ENCODE measurements around the gene ECI1. TPM values are rescaled to one million over a fixed set of nuclear protein-coding genes. Genes with fewer than 3 reads are reported as not detected.
"Not testable (repeated sequence)": the region's sequence is repeated elsewhere in the genome, so short reads cannot be mapped to it uniquely, and the experiment has no call there.

The ECI1 gene
- total RNA-seq, 2 donors from 2014 or later: 30.2 to 31.9 TPM

- intact Hi-C loops (cut with DNase I); DNase-seq (ENCODE audit: low spot score): not testable (repeated sequence)
These were observed 15.5 kb upstream of the ECI1 start for GRCh38 chr16:2266887-2267286.

DNA sequence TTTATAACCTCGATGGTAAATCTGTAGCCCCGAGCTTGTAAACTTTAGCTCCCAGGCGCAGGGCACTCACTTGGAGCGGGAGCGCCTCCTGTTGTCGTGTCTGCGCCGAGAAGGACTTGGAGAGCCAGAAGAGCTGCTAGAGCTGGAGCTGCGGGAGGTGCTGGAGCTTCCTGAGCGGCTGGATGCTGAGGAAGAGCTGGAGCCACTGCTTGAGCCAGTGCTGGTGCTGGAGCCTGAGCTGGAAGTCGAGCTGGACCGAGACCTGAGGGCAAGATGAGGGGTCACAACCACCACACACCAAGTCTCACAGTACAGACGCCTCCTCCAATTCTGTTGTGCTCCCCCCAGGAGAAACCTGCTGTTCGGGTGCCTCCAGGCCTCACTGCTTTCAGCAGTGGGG is 11.6 kb upstream of the ECI1 start:
- intact Hi-C loops (cut with DNase I); DNase-seq (ENCODE audit: low spot score): not testable (repeated sequence)

DNA sequence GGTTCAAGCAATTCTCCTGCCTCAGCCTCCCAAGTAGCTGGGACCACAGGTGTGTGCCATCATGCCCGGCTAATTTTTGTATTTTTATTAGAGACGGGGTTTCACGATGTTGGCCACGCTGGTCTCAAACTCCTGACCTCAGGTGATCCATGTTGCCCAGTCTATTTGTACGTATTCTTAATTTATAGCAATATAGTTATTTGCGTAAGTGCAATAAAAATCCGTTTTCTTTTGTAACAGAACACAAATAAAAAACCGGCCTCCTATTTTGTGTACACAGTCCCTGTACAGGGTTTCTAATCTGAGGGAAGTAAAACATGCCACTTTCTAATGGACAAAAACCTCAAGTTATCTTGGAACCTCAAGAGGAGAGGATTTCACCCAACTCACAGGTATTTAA is 8.9 kb upstream of the ECI1 start:
- intact Hi-C loops (cut with DNase I): no loop called here
- DNase-seq (ENCODE audit: low spot score): no peak

DNA sequence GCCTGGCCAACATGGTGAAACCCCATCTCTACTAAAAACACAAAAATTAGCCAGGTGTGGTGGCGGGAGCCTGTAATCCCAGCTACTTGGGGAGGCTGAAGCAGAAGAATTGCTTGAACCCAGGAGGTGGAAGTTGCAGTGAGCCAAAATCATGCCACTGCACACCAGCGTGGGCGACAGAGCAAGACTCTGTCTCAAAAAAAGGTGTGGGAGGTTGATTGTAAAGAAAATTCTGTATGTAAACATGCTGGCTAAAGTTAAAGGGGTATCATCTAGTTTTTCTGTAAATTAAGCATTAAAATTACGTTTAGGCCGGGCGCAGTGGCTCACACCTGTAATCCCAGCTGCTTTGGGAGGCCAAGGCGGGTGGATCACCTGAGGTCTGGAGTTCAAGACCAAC is 7.1 kb upstream of the ECI1 start:
- DNase-seq (ENCODE audit: low spot score); intact Hi-C loops (cut with DNase I): not testable (repeated sequence)

DNA sequence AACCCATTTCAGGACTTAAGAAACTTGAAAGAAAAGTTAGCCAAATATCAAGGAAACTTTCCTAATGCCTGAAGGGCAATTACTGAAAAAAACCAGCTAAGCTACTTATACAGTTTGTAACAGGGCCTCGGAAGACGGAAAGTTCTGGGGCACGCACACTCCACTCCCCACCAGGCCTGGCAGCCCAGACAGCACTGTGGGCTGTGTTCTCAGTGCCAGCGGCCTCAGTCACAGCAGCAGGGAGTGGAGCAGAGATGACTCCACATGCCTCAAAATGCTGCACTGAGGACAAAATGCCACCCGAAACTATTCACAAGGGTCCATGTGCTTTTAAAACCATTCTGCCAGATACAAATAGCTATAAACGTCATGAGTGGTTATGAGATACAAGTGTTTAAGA is 6.3 kb upstream of the ECI1 start:
- DNase-seq (ENCODE audit: low spot score): no peak
- intact Hi-C loops (cut with DNase I): no loop called here

DNA sequence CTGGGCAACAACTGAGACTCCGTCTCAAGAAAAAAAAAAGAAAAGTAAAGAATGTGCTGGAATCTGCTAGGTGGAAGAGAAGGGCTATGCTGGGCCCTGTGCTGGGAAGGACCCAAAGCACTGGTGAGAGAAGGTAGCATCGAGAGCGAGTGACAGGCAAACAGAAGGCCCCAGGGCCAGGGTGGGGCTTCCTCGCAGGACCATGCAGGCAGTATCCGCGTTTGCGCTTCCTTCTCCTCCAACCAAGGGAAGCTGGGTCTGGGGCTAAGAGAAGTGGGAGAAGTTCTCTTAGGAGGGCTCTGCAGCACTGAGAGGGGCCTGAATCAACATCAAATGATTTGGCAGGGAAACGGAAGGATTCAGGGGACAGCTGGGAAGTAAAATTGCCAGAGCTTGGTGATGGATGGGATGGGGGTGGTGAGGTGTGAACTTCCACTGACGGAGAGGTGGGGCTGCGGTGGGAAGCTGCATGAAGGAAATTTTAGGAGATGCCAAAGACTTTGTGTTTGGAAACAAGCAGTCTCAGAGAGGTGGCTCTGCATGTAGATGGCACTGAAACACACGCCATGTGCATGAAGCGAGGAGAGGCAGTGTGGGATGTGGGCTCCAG is 5.2 kb upstream of the ECI1 start:
- no peak for DNase-seq (ENCODE audit: low spot score)
- intact Hi-C loops (cut with DNase I): no loop called here

DNA sequence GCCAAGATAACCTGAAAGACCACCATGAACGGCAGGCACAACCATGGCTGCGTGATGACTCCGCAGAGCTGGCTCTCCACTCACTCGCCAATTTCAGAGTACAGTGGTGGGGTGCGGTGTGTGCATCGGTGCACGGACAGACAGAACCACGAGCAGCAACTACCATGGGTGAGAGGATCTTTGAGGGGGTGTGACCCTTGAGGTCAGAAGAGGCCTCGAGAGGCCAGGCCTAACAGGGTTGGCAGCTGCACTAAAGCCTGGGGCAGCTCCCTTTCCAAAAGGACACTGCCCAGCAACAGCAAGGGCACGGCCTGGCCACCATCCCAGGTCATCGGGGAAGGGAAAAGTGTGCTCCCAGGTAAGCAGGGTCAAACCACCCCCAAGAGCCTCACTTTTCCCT is 1.9 kb upstream of the ECI1 start:
- DNase-seq (ENCODE audit: low spot score): no peak
- intact Hi-C loops (cut with DNase I): no loop called here

DNA sequence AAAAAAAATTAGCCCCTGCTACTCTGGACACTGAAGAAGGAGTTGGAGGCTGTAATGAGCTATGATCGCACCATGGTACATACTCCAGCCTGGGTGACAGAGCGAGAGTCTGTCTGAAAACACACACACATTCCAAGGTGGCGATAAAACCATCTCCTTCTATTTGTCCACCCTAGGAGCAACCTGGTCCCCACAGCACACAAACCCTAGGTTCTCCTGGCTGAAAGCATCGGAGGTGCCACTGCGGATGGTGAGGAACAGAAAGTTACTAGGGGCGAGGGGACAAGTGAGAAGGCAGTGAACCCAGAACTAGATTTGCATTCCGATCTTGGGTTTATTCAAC is 1.4 kb upstream of the ECI1 start:
- no peak for DNase-seq (ENCODE audit: low spot score)
- intact Hi-C loops (cut with DNase I): no loop called here

DNA sequence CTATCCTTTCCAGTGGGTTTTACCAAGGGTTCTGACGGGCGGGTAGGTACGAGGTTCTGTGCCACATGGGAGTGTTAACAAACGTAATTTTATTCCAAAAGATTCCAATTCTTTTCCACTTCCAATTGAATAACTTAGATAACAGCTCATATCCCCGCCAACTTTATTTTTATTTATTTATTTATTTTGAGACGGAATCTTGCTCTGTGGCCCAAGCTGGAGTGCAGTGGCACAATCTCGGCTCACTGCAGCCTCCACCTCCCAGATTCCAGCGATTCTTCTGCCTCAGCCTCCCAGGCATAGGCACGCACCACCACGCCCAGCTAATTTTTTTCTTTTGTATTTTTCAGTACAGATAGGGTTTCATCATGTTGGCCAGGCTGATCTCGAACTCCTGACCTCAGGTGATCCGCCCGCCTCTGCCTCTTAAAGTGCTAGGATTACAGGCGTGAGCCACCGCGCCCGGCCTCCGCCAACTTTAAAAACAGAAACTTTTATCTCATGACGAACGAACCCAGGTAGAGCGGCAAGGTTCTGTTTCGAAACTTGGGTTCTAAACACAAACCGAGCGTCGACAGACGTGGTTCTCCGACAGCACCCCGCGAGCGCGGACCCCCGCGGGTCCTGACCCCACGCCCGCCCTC is 613 bp downstream of the ECI1 start:
- intact Hi-C loops (cut with DNase I): no loop called here
- no peak for DNase-seq (ENCODE audit: low spot score)

- no peak for DNase-seq (ENCODE audit: low spot score)
- intact Hi-C loops (cut with DNase I): no loop called here
These were observed 5.0 kb downstream of the ECI1 start for GRCh38 chr16:2246301-2246885.

GRCh38 chr16:2244926-2245795 is 6.2 kb downstream of the ECI1 start:
- DNase-seq (ENCODE audit: low spot score): no peak
- intact Hi-C loops (cut with DNase I): no loop called here

DNA sequence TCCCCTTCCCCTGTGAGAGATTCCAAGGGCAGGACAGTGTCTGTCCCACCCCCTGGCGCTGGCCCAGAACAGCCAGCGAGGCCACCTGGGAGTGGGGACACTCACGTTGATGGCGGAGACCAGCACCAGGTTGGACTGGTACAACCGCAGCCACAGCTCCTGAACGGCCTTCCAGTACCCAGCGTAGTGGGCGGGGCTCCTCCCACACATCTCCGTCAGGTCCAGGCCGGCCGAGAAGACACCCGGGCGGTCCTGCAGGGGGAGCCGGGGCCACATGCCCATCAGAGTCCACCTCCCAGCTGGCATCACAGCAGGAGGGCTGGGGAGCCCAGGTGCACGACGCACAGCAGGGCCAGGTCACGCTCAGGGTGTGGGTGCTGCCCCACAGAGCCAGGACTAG is 7.1 kb downstream of the ECI1 start:
- intact Hi-C loops (cut with DNase I): no loop called here
- no peak for DNase-seq (ENCODE audit: low spot score)

DNA sequence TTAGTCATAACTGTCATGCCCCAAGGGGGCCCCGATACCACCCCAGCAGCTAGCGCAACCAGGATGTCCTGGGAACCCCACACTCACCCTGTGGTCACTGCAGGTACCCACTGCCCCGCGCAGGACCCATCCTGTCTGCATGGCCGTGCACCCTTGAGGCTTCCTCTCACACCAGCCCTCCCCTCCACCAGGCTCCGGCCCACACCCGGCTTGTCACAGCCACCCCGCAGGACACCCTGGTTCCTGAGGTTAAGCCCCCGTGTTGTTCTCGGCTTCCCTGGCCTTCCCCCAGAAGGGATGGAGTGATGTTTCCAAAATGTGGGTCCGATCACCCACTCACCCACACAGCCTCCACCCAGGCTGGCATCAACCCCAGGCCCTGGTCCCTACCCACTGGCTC is 7.6 kb downstream of the ECI1 start:
- intact Hi-C loops (cut with DNase I): no loop called here
- DNase-seq (ENCODE audit: low spot score): no peak

GRCh38 chr16:2243031-2243528 is 8.3 kb downstream of the ECI1 start:
- DNase-seq (ENCODE audit: low spot score): no peak
- intact Hi-C loops (cut with DNase I): no loop called here

DNA sequence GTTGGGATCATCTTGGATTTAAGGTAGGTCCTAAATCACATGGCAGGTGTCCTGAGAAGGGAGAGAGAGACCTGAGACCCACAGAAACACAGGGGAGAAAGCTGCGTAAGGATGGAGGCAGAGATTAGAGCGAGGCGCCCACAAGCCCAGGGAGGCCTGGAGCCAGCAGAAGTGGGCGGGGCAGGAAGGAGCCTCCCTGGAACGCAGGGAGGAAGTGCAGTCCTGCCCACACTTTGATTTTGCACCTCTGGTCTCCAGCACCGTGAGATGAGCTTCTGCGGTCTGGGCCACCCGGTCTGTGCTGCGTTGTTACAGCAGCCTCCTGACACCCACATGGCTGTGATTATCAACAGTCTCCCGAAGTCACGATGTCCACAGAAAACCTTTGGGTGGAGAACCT is 8.8 kb downstream of the ECI1 start:
- intact Hi-C loops (cut with DNase I): no loop called here
- DNase-seq (ENCODE audit: low spot score): no peak

GRCh38 chr16:2240331-2240730 is 11.1 kb downstream of the ECI1 start:
- intact Hi-C loops (cut with DNase I); DNase-seq (ENCODE audit: low spot score): not testable (repeated sequence)

DNA sequence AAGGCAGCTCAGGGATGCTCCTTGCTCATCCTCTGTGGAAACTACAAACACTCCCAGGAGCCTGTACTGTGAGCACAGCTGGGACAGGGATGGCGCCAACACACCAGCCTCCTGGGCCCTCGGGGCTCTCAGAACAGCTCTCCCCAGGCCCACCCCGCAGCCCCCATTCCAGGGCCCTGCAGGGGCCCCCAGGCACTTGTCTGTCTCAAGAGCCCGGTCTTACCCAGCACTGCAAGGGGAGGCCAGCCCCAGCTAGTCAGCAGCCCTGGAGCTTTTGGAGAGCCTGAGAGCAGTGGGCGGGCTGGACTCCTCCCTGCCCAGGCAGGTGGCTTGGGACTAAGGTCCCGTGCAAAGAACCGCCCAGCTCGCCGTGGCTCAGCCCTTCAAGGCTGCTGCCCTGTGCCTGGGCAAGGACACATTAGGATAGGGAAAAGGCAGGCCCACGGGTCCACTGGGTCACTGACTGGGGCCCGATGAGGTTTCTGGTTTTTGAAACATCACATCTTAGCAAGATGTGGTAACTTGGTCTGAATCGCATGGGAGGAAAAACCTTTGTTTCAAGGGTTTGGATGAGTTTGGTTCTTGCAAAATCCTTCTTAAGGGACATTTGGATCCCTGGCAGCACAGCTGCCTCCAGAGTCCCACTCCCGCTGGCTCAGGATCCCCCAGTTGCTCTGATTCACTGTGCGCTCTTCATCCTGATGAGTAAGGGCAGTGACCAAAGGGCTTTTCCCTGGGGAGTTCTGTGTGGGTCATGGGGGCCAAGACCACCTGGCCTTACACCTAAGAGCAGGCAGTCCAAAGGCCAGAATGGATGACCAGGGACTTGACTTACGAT is 12.3 kb downstream of the ECI1 start:
- intact Hi-C loops (cut with DNase I): no loop called here
- DNase-seq (ENCODE audit: low spot score): no peak

DNA sequence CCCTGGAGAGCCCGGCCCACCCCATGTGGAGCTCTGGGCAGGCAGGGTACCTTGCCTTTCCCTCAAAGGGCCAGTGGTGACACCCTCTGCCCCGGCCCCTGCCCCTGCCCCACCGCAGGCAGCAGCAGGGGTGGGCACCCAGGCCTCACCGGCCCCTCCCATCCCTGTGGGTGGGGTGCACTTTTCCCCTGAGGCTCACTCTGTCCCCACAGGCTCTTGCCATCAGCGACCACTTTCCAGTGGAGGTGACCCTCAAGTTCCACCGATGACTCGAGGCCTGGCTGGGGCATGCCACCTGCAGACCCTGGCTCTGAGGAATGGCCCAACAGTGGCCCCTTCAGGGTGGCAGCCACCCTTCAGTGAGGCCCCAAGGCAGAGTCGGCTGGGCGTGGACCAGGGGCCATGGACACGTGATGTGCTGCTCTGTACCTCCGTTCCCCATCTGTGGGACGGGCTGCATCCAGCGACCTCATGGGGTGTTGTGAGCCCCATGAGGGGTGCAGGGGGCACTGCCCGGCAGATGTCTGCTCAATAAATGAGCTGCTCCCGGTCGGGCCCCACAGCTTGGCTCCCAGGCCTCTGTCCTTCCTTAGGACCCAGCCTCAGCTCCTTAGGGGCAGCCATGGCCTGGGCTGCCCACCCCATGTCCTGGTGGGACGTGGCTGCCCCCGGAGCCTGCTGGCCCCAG is 13.1 kb downstream of the ECI1 start:
- intact Hi-C loops (cut with DNase I): no loop called here

More for the DNA sequence above, 13.1 kb downstream of the ECI1 start:
- DNase-seq (ENCODE audit: low spot score): no peak

All from posterior vena cava (tissue), 2 donors.